Measurements from ENCODE around the gene TPRA1.
"Not testable (repeated sequence)": the region's sequence is repeated elsewhere in the genome, so short reads cannot be mapped to it uniquely, and the experiment has no call there.

The TPRA1 gene

DNA sequence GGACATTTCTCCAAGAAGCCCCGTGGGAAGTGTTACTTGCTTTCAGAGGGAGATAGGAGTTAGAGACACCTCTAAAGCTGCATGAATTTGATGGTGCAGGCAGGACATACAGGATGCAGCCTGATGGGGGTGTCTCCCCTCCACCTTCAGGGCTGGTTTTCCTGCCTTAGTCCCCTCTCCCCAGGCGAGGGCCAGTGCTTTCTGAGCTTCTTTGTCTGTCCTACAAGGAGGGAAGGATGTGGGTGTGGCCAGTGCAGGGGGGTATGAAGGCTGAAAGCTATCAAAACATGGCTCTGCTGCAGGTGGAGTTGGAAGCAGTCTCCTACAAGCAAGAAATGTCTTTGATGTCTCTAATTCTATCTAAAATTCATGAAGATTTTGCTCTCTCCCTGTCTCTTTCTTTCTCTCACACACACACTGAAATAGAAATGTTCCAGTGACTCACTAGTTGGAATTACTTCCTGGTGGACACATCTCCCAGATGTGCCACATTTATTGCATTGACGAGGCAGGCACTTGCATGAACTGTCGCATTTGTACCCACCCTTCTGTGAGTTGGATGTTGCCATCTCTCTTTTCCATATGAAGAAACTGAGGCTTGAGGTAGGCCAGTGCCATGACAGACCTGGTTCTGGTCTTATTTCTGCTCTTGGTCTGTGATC lies 24.5 kb upstream of the TPRA1 start:
- no peaks in the 10 kb centered on the region for H3K27me3 ChIP-seq (ENCODE audit: control insufficient read depth in 1 of 2, insufficient read depth in 2 of 2, low read length in 2 of 2)
- no peak overlapping the region for H3K27ac ChIP-seq (ENCODE audit: low read depth, low read length)
- H3K36me3 ChIP-seq (ENCODE audit: insufficient read depth, low read length): peaks cover 10% of the 10 kb centered on the region
- H3K4me3 ChIP-seq (ENCODE audit: low read depth in 1 of 2, low read length in 2 of 2): no peak overlapping the region
- H3K4me1 ChIP-seq (ENCODE audit: insufficient read depth, low read length): no peaks in the 10 kb centered on the region
- H3K9ac ChIP-seq (ENCODE audit: low read length): no peak overlapping the region
- H3K9me3 ChIP-seq (ENCODE audit: low read length): no peaks in the 10 kb centered on the region

DNA sequence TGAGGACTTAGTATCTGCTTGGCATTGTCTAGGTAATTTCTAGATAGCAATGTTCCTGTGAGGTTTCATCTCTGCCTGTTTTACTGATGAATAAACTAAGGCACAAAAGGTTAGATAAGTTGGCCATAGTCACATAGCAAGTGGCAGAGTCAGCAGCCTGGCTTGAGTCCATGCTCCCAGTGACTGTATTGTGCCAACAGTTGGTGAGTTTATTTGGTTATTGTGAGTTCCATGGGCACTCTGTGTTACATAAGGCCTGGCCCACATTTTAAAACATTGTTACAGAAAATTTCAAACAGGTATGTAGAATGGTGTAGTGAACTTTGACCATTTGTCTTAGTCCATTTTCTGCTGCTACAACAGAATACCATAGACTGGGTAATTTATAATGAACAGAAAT lies 22.9 kb upstream of the TPRA1 start:
- Histone ChIP-seq H3K4me3 (ENCODE audit: low read depth in 1 of 2, low read length in 2 of 2) (no peak overlapping the region), H3K27ac (ENCODE audit: low read depth, low read length) (no peak overlapping the region), H3K9ac (ENCODE audit: low read length) (no peak overlapping the region), H3K36me3 (ENCODE audit: insufficient read depth, low read length) (peaks cover 10% of the 10 kb centered on the region), H3K27me3 (ENCODE audit: control insufficient read depth in 1 of 2, insufficient read depth in 2 of 2, low read length in 2 of 2) (no peaks in the 10 kb centered on the region), H3K4me1 (ENCODE audit: insufficient read depth, low read length) (no peaks in the 10 kb centered on the region), H3K9me3 (ENCODE audit: low read length) (no peaks in the 10 kb centered on the region)

DNA sequence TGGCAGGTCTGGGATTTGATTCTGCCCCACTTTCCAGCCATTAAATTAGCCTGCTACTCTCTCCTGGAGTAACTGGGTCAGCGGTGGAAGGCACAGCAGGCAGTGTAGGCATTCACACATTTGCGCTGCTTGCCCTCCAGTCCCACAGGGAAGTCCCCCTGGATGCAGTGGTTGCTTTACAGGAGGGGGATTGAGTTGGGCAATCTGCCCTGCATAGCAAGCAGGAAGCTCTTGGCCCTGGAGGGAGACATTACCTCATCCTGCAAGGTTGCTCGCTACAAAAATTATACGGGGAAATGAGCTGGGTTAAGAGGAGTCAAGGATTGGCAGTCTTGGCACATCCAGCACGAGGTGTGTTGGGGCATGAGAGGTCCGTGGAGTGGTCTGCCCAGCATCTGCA lies 22.4 kb upstream of the TPRA1 start:
- Histone ChIP-seq H3K4me1 (ENCODE audit: insufficient read depth, low read length) (no peaks in the 10 kb centered on the region), H3K4me3 (ENCODE audit: low read depth in 1 of 2, low read length in 2 of 2) (no peak overlapping the region), H3K27ac (ENCODE audit: low read depth, low read length) (no peak overlapping the region), H3K9me3 (ENCODE audit: low read length) (no peaks in the 10 kb centered on the region), H3K9ac (ENCODE audit: low read length) (no peak overlapping the region), H3K27me3 (ENCODE audit: control insufficient read depth in 1 of 2, insufficient read depth in 2 of 2, low read length in 2 of 2) (no peaks in the 10 kb centered on the region), H3K36me3 (ENCODE audit: insufficient read depth, low read length) (peaks cover 10% of the 10 kb centered on the region)

DNA sequence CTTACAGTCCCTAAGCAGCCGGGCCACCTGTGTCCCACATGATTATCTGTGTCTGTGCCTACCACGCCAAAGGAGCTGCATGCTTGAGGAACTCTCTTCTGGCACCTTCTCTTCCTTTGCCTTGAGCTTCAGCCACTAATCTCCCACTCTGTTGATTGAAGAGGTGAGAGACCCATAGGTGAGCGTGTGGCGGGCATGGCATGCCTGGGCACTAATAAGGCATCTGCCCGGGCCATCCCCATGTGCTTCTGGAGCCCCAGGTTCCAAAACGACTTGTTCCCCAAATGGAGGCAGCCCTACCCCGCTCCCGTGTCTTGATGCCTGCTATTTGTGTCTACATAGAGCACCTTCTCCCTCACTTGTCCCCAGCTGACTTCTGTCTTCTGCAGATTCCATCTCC lies 20.7 kb upstream of the TPRA1 start:
- Histone ChIP-seq H3K36me3 (ENCODE audit: insufficient read depth, low read length) (peaks cover 10% of the 10 kb centered on the region), H3K9ac (ENCODE audit: low read length) (no peak overlapping the region), H3K4me1 (ENCODE audit: insufficient read depth, low read length) (no peaks in the 10 kb centered on the region), H3K27me3 (ENCODE audit: control insufficient read depth in 1 of 2, insufficient read depth in 2 of 2, low read length in 2 of 2) (no peaks in the 10 kb centered on the region), H3K4me3 (ENCODE audit: low read depth in 1 of 2, low read length in 2 of 2) (no peak overlapping the region), H3K27ac (ENCODE audit: low read depth, low read length) (no peak overlapping the region), H3K9me3 (ENCODE audit: low read length) (no peaks in the 10 kb centered on the region)

DNA sequence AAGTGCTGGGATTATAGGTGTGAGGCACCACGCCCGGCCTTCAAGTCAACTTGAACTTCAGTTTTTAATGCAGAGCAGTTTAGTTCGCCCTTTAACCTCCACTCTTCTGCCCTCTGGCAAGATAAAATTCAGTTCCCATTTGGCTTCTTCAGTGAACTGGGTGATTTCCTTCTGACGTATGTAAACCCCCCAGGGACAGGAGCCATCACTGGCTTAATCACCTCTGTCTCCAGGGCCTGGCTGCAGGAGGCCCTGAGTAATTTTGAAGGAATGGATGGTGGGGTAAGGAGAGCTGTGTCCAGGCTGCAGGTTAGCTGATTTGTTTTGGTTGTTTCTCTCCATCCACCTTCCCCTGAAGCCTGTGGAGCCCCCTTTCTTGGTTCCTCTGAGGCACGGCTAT lies 19.6 kb upstream of the TPRA1 start:
- H3K27me3 ChIP-seq (ENCODE audit: control insufficient read depth in 1 of 2, insufficient read depth in 2 of 2, low read length in 2 of 2): no peaks in the 10 kb centered on the region
- no peaks in the 10 kb centered on the region for H3K9me3 ChIP-seq (ENCODE audit: low read length)
- H3K4me3 ChIP-seq (ENCODE audit: low read depth in 1 of 2, low read length in 2 of 2): no peak overlapping the region
- H3K36me3 ChIP-seq (ENCODE audit: insufficient read depth, low read length): peaks cover 17% of the 10 kb centered on the region
- H3K27ac ChIP-seq (ENCODE audit: low read depth, low read length): no peak overlapping the region
- no peaks in the 10 kb centered on the region for H3K4me1 ChIP-seq (ENCODE audit: insufficient read depth, low read length)
- no peak overlapping the region for H3K9ac ChIP-seq (ENCODE audit: low read length)

DNA sequence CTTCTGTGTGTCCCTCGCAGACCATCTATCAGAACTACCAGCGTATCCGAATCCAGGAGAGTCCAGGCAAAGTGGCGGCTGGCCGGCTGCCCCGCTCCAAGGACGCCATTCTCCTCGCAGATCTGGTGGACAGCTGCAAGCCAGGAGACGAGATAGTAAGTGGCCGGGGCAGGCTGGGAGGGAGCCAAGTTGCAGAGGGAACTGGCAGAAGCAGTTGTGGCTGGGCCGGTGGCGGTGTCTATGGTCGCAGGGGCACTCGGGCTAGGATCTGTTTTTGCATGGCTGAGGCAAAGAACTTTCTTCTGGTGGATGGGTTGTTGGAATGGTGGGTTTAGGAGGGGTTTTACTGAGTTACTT lies 17.8 kb upstream of the TPRA1 start:
- Histone ChIP-seq H3K36me3 (ENCODE audit: insufficient read depth, low read length) (peaks cover 17% of the 10 kb centered on the region), H3K9ac (ENCODE audit: low read length) (no peak overlapping the region), H3K27me3 (ENCODE audit: control insufficient read depth in 1 of 2, insufficient read depth in 2 of 2, low read length in 2 of 2) (no peaks in the 10 kb centered on the region), H3K9me3 (ENCODE audit: low read length) (no peaks in the 10 kb centered on the region), H3K4me1 (ENCODE audit: insufficient read depth, low read length) (no peaks in the 10 kb centered on the region), H3K4me3 (ENCODE audit: low read depth in 1 of 2, low read length in 2 of 2) (no peak overlapping the region), H3K27ac (ENCODE audit: low read depth, low read length) (no peak overlapping the region)

DNA sequence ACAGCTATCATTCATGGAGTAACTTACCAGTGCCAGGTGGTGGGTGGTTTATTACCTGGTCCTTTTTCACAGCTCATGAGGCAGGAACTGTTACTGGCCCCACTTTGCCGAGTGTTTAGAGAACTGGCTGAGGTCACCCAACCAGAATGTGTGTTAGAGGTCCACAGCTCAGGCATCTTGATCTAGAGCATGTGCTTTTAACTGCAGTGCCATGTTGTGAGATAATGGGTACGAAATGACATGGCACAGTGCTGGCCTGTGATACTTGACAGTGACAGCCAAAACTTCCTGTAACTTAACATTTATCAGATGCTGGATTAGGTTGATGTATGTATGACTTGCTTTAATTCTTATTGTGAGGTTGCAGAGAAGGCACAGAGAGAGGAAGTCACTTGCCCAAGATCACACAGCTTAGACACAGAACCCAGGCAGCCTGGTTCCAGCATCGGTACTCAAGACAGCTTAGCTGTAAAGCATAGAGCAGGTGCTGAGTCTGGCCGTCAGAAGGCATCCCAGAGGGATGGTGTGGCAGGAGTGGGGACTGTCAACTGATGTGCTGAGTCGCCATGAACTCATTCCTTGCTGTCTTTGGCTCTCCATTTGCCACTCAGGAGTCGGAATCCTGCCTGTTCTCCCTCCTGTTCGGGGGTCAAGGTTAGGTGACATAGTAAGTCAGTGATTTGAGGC lies 17.3 kb upstream of the TPRA1 start:
- no peaks in the 10 kb centered on the region for H3K27me3 ChIP-seq (ENCODE audit: control insufficient read depth in 1 of 2, insufficient read depth in 2 of 2, low read length in 2 of 2)
- no peak overlapping the region for H3K27ac ChIP-seq (ENCODE audit: low read depth, low read length)
- H3K9ac ChIP-seq (ENCODE audit: low read length): no peak overlapping the region
- no peak overlapping the region for H3K4me3 ChIP-seq (ENCODE audit: low read depth in 1 of 2, low read length in 2 of 2)
- H3K4me1 ChIP-seq (ENCODE audit: insufficient read depth, low read length): no peaks in the 10 kb centered on the region
- peaks cover 17% of the 10 kb centered on the region for H3K36me3 ChIP-seq (ENCODE audit: insufficient read depth, low read length)
- no peaks in the 10 kb centered on the region for H3K9me3 ChIP-seq (ENCODE audit: low read length)

DNA sequence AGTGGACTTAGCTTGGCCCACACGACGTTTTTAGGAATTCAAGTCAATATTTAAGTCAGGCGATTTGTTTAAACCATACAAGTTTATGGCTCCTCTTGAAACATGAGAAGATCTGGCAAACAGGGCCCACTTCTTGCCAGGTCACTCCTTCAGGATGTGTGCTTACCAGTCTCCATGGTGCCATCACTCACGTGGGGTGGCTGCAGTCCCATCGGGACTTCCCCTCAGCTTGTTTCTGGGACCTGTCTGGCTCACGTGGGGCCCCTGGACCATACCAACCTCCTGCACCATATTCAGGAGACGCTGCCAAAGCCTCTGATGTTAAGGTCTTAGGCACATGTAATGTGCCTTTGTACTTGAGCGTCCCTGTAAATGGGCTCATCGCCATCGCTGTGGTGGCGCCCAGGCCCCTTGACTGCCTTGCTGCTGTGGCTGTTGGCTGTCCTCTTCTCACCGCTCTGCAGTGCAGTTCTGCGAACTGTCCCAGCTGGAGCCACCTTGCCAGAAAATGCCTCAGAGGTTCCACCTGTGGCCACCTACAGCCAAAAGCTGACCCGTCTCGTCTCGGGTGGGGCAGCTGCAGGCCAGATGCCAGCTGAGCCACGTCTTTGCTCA lies 16.6 kb upstream of the TPRA1 start:
- no peak overlapping the region for H3K9ac ChIP-seq (ENCODE audit: low read length)
- no peak overlapping the region for H3K27ac ChIP-seq (ENCODE audit: low read depth, low read length)
- no peak overlapping the region for H3K4me3 ChIP-seq (ENCODE audit: low read depth in 1 of 2, low read length in 2 of 2)
- no peaks in the 10 kb centered on the region for H3K9me3 ChIP-seq (ENCODE audit: low read length)
- peaks cover 17% of the 10 kb centered on the region for H3K36me3 ChIP-seq (ENCODE audit: insufficient read depth, low read length)
- no peaks in the 10 kb centered on the region for H3K27me3 ChIP-seq (ENCODE audit: control insufficient read depth in 1 of 2, insufficient read depth in 2 of 2, low read length in 2 of 2)
- H3K4me1 ChIP-seq (ENCODE audit: insufficient read depth, low read length): no peaks in the 10 kb centered on the region

DNA sequence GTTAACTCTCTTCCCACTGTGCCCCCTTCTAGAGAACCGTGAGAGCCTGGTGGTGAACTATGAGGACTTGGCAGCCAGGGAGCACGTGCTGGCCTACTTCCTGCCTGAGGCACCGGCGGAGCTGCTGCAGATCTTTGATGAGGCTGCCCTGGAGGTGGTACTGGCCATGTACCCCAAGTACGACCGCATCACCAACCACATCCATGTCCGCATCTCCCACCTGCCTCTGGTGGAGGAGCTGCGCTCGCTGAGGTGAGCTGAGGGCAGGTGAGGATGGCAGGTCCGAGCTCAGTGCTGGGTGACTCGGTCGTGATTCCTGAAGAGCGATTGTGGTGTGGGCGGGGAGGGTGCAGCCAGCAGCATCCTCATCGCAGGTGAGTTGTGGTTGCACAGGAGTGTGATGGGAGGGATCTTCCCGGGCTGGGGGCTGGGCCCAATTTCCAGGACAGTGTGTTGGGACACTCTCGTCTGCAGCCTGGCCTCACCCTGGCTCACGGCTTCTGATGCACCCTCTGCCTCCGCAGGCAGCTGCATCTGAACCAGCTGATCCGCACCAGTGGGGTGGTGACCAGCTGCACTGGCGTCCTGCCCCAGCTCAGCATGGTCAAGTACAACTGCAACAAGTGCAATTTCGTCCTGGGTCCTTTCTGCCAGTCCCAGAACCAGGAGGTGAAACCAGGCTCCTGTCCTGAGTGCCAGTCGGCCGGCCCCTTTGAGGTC lies 15.7 kb upstream of the TPRA1 start:
- Histone ChIP-seq H3K27me3 (ENCODE audit: control insufficient read depth in 1 of 2, insufficient read depth in 2 of 2, low read length in 2 of 2) (no peaks in the 10 kb centered on the region), H3K27ac (ENCODE audit: low read depth, low read length) (no peak overlapping the region)

DNA sequence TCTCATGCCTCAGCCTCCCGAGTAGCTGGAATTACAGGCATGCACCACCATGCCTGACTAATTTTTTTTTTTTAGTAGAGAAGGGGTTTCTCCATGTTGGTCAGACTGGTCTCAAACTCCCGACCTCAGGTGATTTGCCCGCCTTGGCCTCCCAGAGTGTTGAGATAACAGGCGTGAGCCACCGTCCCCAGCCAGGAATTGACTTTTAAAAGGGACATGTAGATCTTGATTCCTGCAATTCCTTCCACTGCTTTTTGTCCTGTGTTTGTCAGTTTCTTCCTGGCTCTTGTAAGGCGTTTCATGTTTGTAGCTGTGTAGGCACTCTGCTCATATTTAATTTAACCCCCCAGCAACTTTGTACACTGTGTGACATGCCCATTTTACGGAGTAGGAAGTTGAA lies 15.0 kb upstream of the TPRA1 start:
- not testable (repeated sequence) for H3K4me3 ChIP-seq (ENCODE audit: low read depth in 1 of 2, low read length in 2 of 2); H3K27me3 ChIP-seq (ENCODE audit: control insufficient read depth in 1 of 2, insufficient read depth in 2 of 2, low read length in 2 of 2); H3K9me3 ChIP-seq (ENCODE audit: low read length); H3K4me1 ChIP-seq (ENCODE audit: insufficient read depth, low read length); H3K27ac ChIP-seq (ENCODE audit: low read depth, low read length); H3K9ac ChIP-seq (ENCODE audit: low read length)
- H3K36me3 ChIP-seq (ENCODE audit: insufficient read depth, low read length): peaks cover 17% of the 10 kb centered on the region

More for the DNA sequence above, 15.7 kb upstream of the TPRA1 start:
- H3K9me3 ChIP-seq (ENCODE audit: low read length): no peaks in the 10 kb centered on the region
- no peak overlapping the region for H3K4me3 ChIP-seq (ENCODE audit: low read depth in 1 of 2, low read length in 2 of 2)
- H3K4me1 ChIP-seq (ENCODE audit: insufficient read depth, low read length): no peaks in the 10 kb centered on the region
- peaks cover 17% of the 10 kb centered on the region for H3K36me3 ChIP-seq (ENCODE audit: insufficient read depth, low read length)
- H3K9ac ChIP-seq (ENCODE audit: low read length): no peak overlapping the region

DNA sequence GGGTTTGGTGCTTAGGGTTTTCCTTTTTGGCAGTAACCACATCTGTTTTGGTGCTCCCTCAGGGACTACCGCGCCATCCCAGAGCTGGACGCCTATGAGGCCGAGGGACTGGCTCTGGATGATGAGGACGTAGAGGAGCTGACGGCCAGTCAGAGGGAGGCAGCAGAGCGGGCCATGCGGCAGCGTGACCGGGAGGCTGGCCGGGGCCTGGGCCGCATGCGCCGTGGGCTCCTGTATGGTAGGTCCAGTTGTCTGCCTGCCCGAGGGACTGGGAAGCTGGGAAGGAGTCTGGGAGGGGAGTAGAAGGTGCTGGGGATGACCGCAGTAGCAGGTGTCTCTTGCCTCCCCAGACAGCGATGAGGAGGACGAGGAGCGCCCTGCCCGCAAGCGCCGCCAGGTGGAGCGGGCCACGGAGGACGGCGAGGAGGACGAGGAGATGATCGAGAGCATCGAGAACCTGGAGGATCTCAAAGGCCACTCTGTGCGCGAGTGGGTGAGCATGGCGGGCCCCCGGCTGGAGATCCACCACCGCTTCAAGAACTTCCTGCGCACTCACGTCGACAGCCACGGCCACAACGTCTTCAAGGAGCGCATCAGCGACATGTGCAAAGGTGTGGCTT lies 14.1 kb upstream of the TPRA1 start:
- no peaks in the 10 kb centered on the region for H3K9me3 ChIP-seq (ENCODE audit: low read length)
- H3K4me3 ChIP-seq (ENCODE audit: low read depth in 1 of 2, low read length in 2 of 2): no peak overlapping the region
- H3K27ac ChIP-seq (ENCODE audit: low read depth, low read length): no peak overlapping the region
- H3K36me3 ChIP-seq (ENCODE audit: insufficient read depth, low read length): peaks cover 17% of the 10 kb centered on the region
- no peaks in the 10 kb centered on the region for H3K4me1 ChIP-seq (ENCODE audit: insufficient read depth, low read length)
- H3K27me3 ChIP-seq (ENCODE audit: control insufficient read depth in 1 of 2, insufficient read depth in 2 of 2, low read length in 2 of 2): no peaks in the 10 kb centered on the region
- no peak overlapping the region for H3K9ac ChIP-seq (ENCODE audit: low read length)

All from muscle layer of colon (tissue), 2 donors.